ENCODE measurements around the gene MACROD1.

GRCh38 chr11:64010783-64011182, 155.1 kb downstream of the MACROD1 start:
- TF ChIP-seq, protein P1, sequence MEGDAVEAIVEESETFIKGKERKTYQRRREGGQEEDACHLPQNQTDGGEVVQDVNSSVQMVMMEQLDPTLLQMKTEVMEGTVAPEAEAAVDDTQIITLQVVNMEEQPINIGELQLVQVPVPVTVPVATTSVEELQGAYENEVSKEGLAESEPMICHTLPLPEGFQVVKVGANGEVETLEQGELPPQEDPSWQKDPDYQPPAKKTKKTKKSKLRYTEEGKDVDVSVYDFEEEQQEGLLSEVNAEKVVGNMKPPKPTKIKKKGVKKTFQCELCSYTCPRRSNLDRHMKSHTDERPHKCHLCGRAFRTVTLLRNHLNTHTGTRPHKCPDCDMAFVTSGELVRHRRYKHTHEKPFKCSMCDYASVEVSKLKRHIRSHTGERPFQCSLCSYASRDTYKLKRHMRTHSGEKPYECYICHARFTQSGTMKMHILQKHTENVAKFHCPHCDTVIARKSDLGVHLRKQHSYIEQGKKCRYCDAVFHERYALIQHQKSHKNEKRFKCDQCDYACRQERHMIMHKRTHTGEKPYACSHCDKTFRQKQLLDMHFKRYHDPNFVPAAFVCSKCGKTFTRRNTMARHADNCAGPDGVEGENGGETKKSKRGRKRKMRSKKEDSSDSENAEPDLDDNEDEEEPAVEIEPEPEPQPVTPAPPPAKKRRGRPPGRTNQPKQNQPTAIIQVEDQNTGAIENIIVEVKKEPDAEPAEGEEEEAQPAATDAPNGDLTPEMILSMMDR (IDR thresholded peaks at IDR 0.05) = no peak
- TF ChIP-seq POLR2A (IDR thresholded peaks at IDR 0.05) = no peak

Data from adrenal gland (tissue), 5 donors.